ENCODE data around the gene OR5C1.

DNA sequence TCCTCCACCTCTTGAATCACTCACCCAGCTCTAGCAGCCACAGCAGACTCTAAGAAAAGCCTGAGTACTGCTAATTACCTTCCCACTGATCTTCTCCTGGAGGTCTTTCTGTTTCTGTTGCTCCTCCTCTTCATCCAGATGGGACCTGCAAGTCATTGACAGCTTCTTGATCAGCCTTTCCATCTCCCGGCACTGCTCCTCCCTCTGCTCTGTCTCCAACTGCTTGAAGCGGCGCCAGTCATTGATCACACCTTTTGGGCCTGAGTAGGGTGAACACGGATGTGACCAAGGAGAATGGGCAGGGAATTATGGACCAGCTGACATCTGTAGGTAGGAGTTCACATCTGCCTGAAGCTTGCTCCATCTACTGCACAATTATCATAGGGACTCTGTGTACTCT, 34.2 kb downstream of the OR5C1 start:
- TF ChIP-seq, protein P1, sequence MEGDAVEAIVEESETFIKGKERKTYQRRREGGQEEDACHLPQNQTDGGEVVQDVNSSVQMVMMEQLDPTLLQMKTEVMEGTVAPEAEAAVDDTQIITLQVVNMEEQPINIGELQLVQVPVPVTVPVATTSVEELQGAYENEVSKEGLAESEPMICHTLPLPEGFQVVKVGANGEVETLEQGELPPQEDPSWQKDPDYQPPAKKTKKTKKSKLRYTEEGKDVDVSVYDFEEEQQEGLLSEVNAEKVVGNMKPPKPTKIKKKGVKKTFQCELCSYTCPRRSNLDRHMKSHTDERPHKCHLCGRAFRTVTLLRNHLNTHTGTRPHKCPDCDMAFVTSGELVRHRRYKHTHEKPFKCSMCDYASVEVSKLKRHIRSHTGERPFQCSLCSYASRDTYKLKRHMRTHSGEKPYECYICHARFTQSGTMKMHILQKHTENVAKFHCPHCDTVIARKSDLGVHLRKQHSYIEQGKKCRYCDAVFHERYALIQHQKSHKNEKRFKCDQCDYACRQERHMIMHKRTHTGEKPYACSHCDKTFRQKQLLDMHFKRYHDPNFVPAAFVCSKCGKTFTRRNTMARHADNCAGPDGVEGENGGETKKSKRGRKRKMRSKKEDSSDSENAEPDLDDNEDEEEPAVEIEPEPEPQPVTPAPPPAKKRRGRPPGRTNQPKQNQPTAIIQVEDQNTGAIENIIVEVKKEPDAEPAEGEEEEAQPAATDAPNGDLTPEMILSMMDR (IDR thresholded peaks at IDR 0.05), result no peak
- TF ChIP-seq POLR2A (IDR thresholded peaks at IDR 0.05) (no peak), EP300 (IDR thresholded peaks at IDR 0.05) (no peak)
